Esophagus squamous epithelium (tissue), 5 donors: ENCODE measurements around the gene DEAF1. TPM values are rescaled to one million over a fixed set of nuclear protein-coding genes. Genes with fewer than 3 reads are reported as not detected.
"Not testable (repeated sequence)": the region's sequence is repeated elsewhere in the genome, so short reads cannot be mapped to it uniquely, and the experiment has no call there.

ENCODE experiments used
- DNase-seq: peaks from one replicate; lab custom pipeline; 2025; lab: John Stamatoyannopoulos, UW
- H3K27ac ChIP-seq, 4 donors: fragments of 200-600 bp; sonication (generic); one replicate each; pipeline ENCODE4 v1.5.1; 2016 to 2019; ENCODE audit warnings: mild to moderate bottlenecking in 1 of 4
- H3K27me3 ChIP-seq, 4 donors: fragments of 200-600 bp; sonication (generic); 1 replicate in 3 of 4; 2 replicates in 1 of 4; pipeline versions ENCODE4 v1.5.1 to v1.6.0; 2017 to 2021; ENCODE audit warnings: antibody characterized with exemption in 1 of 4
- H3K36me3 ChIP-seq, 3 donors: fragments of 200-600 bp; sonication (generic); one replicate each; pipeline ENCODE4 v1.5.1; 2016 to 2019
- H3K4me1 ChIP-seq, 3 donors: fragments of 200-600 bp; sonication (generic); one replicate each; pipeline ENCODE4 v1.5.1; 2017 to 2019
- H3K4me3 ChIP-seq, 4 donors: fragments of 200-600 bp; sonication (generic); 1 replicate in 3 of 4; 2 replicates in 1 of 4; pipeline ENCODE4 v1.5.1; 2016 to 2019; ENCODE audit warnings: mild to moderate bottlenecking in 2 of 4, moderate library complexity in 1 of 4
- H3K9me3 ChIP-seq, 3 donors: fragments of 200-600 bp; sonication (generic); one replicate each; pipeline ENCODE4 v1.5.1; 2016 to 2019
- CTCF ChIP-seq, 6 experiments: fragments of 450-650 bp in 4 of 6; fragments of 200-600 bp in 2 of 6; sonication (generic) in 2 of 6; IDR thresholded peaks; one replicate each; pipeline ENCODE4 v1.5.1; 2016 to 2019; ENCODE audit warnings: antibody characterized with exemption in 6 of 6, mild to moderate bottlenecking in 4 of 6, moderate library complexity in 4 of 6
- POLR2A ChIP-seq, 4 donors: fragments of 450-650 bp; IDR thresholded peaks; one replicate each; pipeline ENCODE4 v1.6.1; 2017; ENCODE audit warnings: antibody characterized with exemption in 4 of 4, mild to moderate bottlenecking in 4 of 4, moderate library complexity in 3 of 4
- WGBS, 2 donors: methylation state at CpG; one replicate each; pipeline ENCODE4 v1.1.5; 2018; 5-methylcytosine and 5-hydroxymethylcytosine counted together
- intact Hi-C: fragments of 100-400 bp; cut with DNase I; formaldehyde crosslinking; loops from one replicate; pipeline ENCODE4 v1.15.0; 2022
- total RNA-seq, 4 donors: library from RNA; depleted of rRNA; stranded (reverse); fragments of >200 nt; gene quantifications; one replicate each; pipeline ENCODE4 v1.1.0, GENCODE V29; 2016
- donor health status: DM: yes; HTN: yes; CAD: no.

The DEAF1 gene
- total RNA-seq, 4 donors from 2014 or later = 18.3 to 45.0 (median 25.4) TPM

- intact Hi-C loops = no loop called here
- no peak for DNase-seq
- TF ChIP-seq POLR2A (IDR thresholded peaks at IDR 0.05) (no peak), CTCF (IDR thresholded peaks at IDR 0.05) (no peak)
- 90 to 92% methylated on average over 10 of the region's 10 CpGs for WGBS, 2 donors
- H3K27me3 ChIP-seq = no peaks in the 10 kb centered on the region
- peaks cover 0 to 95% (median 0%) of the 10 kb centered on the region in 3 donors for H3K36me3 ChIP-seq
- no peak overlapping the region for H3K4me3 ChIP-seq
- no peaks in the 10 kb centered on the region for H3K9me3 ChIP-seq
- no peaks in the 10 kb centered on the region for H3K4me1 ChIP-seq
- no peak overlapping the region for H3K27ac ChIP-seq
These were observed 44.5 kb downstream of the DEAF1 start for GRCh38 chr11:650482-650881.

- peaks cover 0 to 92% (median 6%) of the 10 kb centered on the region in 3 donors for H3K36me3 ChIP-seq
- H3K4me3 ChIP-seq, intact Hi-C loops, DNase-seq, H3K27me3 ChIP-seq, H3K27ac ChIP-seq, H3K4me1 ChIP-seq, H3K9me3 ChIP-seq: not testable (repeated sequence)
- 78 to 88% methylated on average over 7 to 8 of the region's 14 CpGs for WGBS, 2 donors
These were observed 47.3 kb downstream of the DEAF1 start for GRCh38 chr11:647672-648158.

- Histone ChIP-seq H3K27me3 (no peaks in the 10 kb centered on the region), H3K4me1 (peaks cover 0 to 5% (median 0%) of the 10 kb centered on the region in 3 donors), H3K9me3 (no peaks in the 10 kb centered on the region), H3K27ac (no peak overlapping the region), H3K4me3 (no peak overlapping the region), H3K36me3 (peaks cover 0 to 92% (median 6%) of the 10 kb centered on the region in 3 donors)
- intact Hi-C loops = no loop called here
- TF ChIP-seq CTCF (IDR thresholded peaks at IDR 0.05) (no peak), POLR2A (IDR thresholded peaks at IDR 0.05) (no peak)
- WGBS, 2 donors = 80 to 82% methylated on average over 14 of the region's 14 CpGs
- no peak for DNase-seq
These were observed 48.8 kb downstream of the DEAF1 start for GRCh38 chr11:646214-646613.

GRCh38 chr11:645536-645935, 49.5 kb downstream of the DEAF1 start:
- Histone ChIP-seq H3K4me3 (no peak overlapping the region), H3K9me3 (no peaks in the 10 kb centered on the region), H3K27me3 (no peaks in the 10 kb centered on the region), H3K27ac (no peak overlapping the region), H3K36me3 (peaks cover 0 to 91% (median 6%) of the 10 kb centered on the region in 3 donors), H3K4me1 (peaks cover 0 to 11% (median 0%) of the 10 kb centered on the region in 3 donors)
- no peak for TF ChIP-seq POLR2A (IDR thresholded peaks at IDR 0.05)
- no peak for TF ChIP-seq CTCF (IDR thresholded peaks at IDR 0.05)
- intact Hi-C loops = no loop called here
- WGBS, 2 donors = 89 to 90% methylated on average over 2 to 9 of the region's 16 CpGs
- DNase-seq = no peak

- Histone ChIP-seq H3K27ac (no peak overlapping the region), H3K9me3 (no peaks in the 10 kb centered on the region), H3K4me1 (peaks cover 1 to 24% (median 8%) of the 10 kb centered on the region in 3 donors), H3K36me3 (peaks cover 0 to 78% (median 6%) of the 10 kb centered on the region in 3 donors), H3K4me3 (no peak overlapping the region), H3K27me3 (peaks cover 0 to 14% (median 0%) of the 10 kb centered on the region in 4 donors)
- DNase-seq = no peak
- no peak for TF ChIP-seq CTCF (IDR thresholded peaks at IDR 0.05)
- TF ChIP-seq POLR2A (IDR thresholded peaks at IDR 0.05) = no peak
- intact Hi-C loops = no loop called here
- WGBS, 2 donors = 86 to 87% methylated on average over 8 to 34 of the region's 50 CpGs
These were observed 50.9 kb downstream of the DEAF1 start for GRCh38 chr11:643849-644738.
